Retina (tissue), 1 donor: ENCODE data around the gene B4GALNT3.
A peak's percentile ranks its signal among the peaks of the same experiment; 100 is the strongest.

ENCODE experiments used
- DNase-seq: peaks from one replicate; pipeline ENCODE4 v3.0.0-alpha.2; 2016

The B4GALNT3 gene

DNA sequence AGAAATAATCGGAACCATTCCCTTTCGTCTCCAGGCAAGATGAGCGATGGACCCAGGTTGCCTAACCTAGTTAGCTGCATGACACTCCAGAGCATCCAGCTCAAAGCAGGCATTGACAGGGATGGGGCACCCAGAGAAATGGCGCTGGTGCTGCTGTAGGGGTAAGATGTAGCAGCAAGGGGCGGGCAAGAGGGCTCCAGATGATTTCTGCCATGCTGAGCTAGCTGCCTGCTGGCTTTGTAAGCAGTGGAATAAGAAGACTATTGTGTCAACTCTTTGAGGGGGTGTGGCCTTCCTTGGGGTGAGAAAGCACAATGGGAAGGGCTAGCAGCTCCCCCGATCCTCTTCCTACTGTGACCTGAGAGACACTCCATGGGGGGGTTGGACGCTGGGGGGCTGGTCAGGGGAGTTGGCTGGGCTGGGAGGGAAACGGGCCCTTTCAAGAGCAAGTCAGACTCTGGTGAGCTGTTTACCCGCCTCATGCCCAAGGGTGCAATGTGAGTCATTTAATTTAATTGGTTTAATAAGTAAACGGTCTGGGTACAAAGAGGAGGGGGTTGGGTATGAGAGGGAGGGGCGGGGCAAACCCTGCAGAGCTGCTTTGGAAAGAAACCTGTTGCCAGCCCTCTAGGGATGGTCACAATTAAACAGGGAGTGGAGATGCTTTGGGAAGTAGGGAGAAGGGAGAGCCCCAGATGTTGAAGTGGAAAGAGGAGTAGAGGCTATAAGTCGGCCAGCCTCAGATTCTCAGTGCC is 50.5 kb downstream of the B4GALNT3 start:
- peak; percentile 62 for DNase-seq

GRCh38 chr12:512933-513332 is 53.2 kb downstream of the B4GALNT3 start:
- no peak for DNase-seq

- no peak for DNase-seq
Measured at GRCh38 chr12:513446-513845, 53.7 kb downstream of the B4GALNT3 start.

DNA sequence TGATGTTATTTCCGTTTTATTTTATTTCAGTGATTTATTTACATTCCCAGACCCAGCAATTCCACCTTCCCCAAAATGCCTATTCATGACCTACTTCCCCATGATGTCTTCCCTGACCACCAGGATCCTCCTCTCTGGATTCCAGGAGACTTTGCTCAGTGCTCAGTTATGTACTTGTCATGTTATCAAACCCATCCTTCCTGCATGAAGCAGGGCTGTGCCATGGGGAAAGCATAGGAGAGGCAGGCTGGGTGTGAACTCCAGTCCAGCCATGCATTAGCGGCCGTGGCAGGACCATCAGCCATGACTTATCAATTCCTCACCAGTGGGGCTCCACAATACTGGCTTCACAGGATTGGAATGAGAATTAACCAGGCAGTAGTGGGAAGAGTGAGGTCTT is 57.8 kb downstream of the B4GALNT3 start:
- no peak for DNase-seq

- no peak for DNase-seq
Measured at GRCh38 chr12:520119-520518, 60.4 kb downstream of the B4GALNT3 start.

DNA sequence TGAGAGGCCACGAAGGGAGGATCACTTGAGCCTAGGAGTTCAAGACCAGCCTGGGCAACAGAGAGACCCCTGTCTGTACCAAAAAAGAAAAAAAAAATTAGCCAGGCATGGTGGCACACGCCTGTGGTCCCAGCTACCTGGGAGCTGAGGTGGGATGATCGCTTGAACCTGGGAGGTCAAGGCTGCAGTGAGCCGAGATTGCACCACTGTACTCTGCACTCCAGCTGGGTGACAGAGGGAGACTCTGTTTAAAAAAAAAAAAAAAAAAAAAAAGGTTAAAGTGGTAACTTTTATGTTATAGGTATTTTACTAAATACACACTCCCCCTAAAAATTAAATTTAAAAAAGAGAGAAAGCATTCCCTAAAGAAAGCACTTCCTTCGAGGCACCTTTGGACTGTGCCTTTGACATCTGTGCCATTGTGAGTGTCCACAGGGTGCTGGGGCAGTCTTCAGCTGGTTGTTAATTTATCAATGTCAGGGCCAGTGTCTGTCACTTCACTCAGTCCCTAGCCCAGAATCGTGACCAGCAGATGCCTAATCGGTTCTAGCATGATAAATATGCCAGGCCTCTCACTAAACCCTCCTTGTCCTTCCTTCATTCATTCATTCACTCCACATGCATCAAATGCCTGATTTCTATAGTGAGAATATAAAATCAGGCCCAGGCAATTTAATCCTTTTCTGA is 63.1 kb downstream of the B4GALNT3 start:
- DNase-seq: no peak

DNA sequence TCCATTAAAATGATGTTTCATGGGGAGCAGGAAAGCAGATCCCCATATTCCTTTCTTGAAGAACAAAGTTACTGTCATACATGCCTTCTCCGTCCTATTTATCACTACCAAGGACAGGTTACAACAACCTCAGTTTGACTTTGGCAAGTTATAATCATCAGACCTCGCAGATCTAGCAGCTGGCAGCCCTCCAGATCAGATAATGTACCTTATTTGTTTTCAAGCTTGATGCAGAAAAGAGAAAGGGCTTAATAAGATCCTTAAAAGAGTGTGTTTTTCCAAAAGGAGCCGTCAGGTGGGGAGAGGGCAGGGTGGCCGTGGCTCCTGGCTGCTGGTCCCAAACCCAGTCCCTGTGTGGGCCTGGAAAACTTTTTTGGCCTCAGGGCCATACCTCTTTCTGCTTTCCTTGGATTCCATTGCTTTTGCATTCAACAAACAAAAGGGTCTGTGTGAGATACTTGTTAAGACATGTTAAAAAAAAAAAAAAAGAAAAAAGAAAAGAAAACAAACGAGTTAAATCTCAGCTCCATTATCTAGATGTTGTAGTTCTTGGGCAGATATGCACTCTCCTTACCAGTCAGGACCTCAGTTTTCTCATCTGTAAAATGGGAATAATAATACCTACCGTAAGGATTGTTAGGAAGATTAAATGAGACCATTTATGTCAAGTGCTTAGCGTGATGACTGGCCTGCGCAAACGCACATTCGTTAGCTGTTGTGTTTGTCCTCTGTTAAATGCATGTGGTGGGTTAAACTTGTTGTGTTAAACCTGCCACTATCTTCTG is 64.6 kb downstream of the B4GALNT3 start:
- DNase-seq: no peak

DNA sequence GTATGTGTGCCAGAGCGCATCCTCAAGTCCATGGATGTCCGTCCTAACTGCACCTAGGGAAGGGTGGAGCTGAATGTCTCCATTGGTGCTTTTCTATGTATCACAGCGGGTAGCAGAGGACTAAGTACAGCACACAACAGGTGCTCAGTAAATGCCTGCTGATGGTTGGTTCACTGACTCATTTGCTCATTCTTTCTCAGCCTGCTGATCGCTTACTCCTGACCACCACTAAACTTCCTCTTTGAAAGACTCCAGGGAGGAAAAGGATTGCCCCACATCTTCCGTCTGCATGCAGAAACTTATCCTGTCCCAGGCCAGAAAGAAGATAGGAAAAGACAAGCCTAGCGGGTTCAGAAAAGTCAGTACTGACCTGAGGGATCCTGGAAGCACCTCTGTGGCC is 66.3 kb downstream of the B4GALNT3 start:
- no peak for DNase-seq

DNA sequence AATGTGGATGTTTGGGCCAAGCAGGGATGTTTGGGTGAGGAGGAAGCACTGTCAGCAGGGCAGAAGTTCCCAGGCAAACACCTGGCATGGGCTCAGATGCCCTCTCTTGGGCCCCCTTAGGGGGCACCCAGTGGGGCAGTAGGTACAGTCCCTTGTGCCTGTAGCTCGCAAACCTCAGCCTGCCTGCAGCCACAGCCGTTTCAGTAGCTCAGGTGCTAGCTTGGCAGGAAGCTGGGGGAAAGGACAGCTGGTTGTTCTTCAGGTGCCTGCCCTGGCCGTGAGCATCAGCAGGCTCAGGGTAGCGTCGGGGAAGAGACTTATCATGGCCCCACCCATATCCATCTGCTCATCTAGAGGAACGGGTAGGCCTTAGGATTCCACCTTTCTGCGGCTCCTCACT is 67.5 kb downstream of the B4GALNT3 start:
- DNase-seq: no peak

DNA sequence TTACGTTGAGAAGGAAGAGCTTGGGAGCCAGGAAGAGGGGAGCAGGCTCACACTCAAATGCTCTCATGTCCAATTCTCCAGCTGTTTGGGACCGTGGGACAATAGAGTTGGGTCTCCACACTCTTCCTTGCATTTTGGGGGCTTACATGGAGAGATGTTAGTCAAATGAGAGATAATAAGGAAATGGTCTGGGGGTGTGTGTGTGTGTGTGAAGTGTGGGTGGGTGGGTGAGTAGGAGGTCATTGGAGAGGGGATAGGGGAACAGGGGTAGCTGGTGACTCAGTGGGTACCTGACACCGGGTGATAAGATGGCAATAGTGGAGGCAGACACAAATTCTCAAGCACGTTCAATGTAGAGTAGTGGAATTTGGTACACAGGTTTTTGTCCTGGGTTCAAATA is 68.0 kb downstream of the B4GALNT3 start:
- no peak for DNase-seq

- DNase-seq: no peak
Measured at GRCh38 chr12:530308-530707, 70.6 kb downstream of the B4GALNT3 start.

- no peak for DNase-seq
Measured at GRCh38 chr12:530821-531220, 71.1 kb downstream of the B4GALNT3 start.

DNA sequence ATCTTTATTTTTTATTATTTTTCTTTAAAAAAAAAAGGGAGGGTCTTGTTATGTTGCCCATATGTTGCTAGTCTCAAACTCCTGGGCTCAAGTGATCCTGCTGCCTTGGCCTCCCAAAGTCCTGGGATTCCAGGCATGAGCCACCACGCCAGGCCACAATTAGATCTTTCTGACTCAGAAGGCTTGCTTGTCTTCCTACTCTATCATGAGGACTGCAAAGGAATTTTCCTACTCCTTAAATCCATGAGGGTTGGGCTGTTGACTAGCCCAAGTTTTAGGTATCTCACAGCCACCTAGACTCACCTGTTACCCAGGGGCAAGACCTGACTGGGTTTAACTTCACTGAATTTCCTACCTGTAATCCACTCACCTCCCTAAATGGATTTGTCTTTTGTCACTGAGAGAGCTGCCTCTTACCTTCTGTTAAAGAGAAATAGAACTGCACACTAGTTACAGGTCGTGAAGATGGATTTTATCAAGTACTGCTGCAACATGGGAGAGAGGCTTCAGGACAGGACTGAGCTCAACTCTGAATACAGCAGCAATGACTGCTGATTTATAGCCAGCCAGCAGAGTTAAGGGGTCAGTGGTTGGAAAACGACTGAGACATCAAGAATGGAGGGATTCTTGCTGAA is 72.3 kb downstream of the B4GALNT3 start:
- DNase-seq: no peak

- DNase-seq: no peak
Measured at GRCh38 chr12:532908-533565, 73.3 kb downstream of the B4GALNT3 start.

DNA sequence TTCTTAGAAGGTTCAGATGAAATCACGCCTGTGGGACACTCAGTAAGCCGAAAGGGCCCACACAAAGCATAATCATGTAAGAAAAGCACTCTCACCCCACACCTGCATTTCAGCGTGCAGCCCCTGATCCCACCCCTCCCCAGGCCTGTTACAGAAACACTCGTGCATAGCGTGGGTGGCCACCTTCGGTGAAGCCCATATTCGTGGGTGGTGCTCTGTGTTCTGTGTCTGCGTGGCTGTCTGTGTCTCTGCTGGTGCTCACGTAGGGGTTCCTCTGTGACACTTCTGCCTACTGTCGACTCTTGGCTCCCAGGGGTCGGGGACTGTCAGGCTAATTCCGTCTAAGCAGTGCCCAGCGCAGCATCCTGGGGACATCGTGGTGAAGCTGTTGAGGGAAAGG is 74.0 kb downstream of the B4GALNT3 start:
- no peak for DNase-seq

DNA sequence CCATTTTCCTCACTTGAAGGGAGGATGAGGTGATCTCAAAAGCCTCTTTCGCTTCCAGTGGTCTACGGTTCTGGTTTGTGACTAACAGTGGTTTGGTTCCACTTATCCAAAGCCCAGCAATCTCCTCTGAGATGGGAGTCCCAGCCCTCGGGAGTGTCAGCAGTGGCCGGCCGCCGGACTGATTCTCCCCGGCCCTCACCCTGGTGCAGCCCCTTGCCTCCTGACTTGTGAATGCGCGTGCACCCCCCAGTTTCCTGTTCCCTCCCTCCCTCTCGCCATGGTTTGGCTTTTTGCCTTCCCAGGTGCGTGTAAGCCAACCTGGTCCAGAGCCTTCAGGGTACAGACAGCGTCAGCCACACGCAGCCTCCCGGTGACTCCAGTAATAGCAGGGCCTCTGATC is 74.5 kb downstream of the B4GALNT3 start:
- no peak for DNase-seq

DNA sequence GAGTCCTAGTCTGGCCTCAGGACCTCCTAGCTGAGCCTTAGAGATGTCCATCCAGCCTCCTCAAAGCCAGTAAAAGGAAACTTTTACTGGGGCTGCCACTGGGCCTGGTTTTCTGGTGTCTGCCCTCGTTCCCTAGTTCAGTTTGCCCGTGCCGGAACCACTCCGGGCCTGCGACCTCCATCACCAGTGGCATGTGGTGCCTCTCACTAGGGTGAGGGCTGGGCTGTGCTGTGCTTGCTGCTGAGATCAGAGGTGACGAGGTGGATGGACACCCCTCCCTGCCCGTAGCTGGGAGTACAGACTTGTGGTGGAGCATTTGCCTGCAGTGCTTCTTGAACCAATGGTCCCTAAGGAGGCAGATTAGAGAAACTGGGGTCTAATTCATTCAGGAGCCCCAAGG is 75.7 kb downstream of the B4GALNT3 start:
- DNase-seq: no peak

DNA sequence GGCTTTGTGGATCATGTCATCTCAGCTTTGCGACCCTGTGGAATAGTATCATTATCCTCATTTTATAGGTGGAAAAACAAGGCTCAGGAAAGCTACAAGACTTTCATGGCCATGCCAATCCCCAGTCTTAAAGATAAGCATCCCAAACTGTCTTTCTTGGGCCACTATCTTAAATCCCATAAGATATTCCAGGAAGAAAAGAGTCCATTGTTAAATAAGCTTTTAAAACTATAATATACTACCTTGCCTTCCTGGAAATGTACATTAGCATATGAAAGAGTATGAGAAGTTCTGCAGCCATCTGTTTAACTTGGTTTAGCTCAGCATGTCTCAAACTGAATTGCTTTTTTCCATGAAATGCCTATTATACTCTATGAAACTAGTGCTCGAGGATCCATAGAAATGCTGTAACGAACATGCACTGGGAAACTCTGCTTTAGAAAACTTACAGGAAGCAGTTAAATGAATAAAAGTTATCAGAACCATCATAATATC is 77.1 kb downstream of the B4GALNT3 start:
- DNase-seq: no peak

GRCh38 chr12:537772-538171 is 78.0 kb downstream of the B4GALNT3 start:
- no peak for DNase-seq

GRCh38 chr12:538731-539539 is 79.2 kb downstream of the B4GALNT3 start:
- no peak for DNase-seq

- DNase-seq: no peak
Measured at GRCh38 chr12:539540-540310, 80.0 kb downstream of the B4GALNT3 start.
